Stimulated activated naive CD8-positive, alpha-beta T cell treated with anti-CD3 and anti-CD28 coated beads, Interleukin-15, Interleukin-2, amounts not matched to agents 100 U/mL and 50 U/mL, for 24 hours (primary cell): Measurements from ENCODE around the gene KANTR.

Experiments used
- ATAC-seq: fragments of 150-1000 bp; cut with Tn5 transposase; one replicate; pipeline ENCODE4 v1.10.0; 2021
- DNase-seq: peaks from one replicate; pipeline ENCODE4 v3.0.0; 2021

The KANTR gene

GRCh38 chrX:53081925-53082772 lies 11.8 kb upstream of the KANTR start, which contains the start of gene TSPYL2:
TSS of gene TSPYL2 (plus strand) at chrX:53082367. CDS start at chrX:53082499, 132 bp downstream.
- peak; percentile 90 for ATAC-seq

GRCh38 chrX:53082773-53083616 lies 10.9 kb upstream of the KANTR start:
- DNase-seq (no peak), ATAC-seq (no peak)

More at GRCh38 chrX:53081925-53082772, 11.8 kb upstream of the KANTR start, which contains the start of gene TSPYL2:
- DNase-seq = peak; percentile 93

- no peak for ATAC-seq
- DNase-seq = no peak
Measured at GRCh38 chrX:53084043-53084570, 9.8 kb upstream of the KANTR start.

GRCh38 chrX:53084863-53085262 lies 9.1 kb upstream of the KANTR start:
- DNase-seq (no peak), ATAC-seq (no peak)

GRCh38 chrX:53085661-53086229 lies 8.2 kb upstream of the KANTR start:
- ATAC-seq (no peak), DNase-seq (no peak)

GRCh38 chrX:53086464-53086863 lies 7.5 kb upstream of the KANTR start:
- DNase-seq = no peak
- ATAC-seq = no peak

GRCh38 chrX:53087388-53087831 lies 6.5 kb upstream of the KANTR start:
- DNase-seq (no peak), ATAC-seq (no peak)

GRCh38 chrX:53088136-53088974 lies 5.6 kb upstream of the KANTR start:
- ATAC-seq = peak; percentile 71
- DNase-seq = peak; percentile 76

- ATAC-seq (no peak), DNase-seq (peak; percentile 37)
Measured at GRCh38 chrX:53089224-53089842, 4.6 kb upstream of the KANTR start.

GRCh38 chrX:53089925-53090324 lies 4.0 kb upstream of the KANTR start:
- DNase-seq = no peak
- ATAC-seq = no peak

GRCh38 chrX:53091354-53091753 lies 2.6 kb upstream of the KANTR start:
- no peak for ATAC-seq
- no peak for DNase-seq

- DNase-seq (peak; percentile 78), ATAC-seq (peak; percentile 71)
Measured at GRCh38 chrX:53093177-53093655, 726 bp upstream of the KANTR start.

GRCh38 chrX:53094582-53094905 lies 602 bp downstream of the KANTR start:
- ATAC-seq (no peak), DNase-seq (no peak)

GRCh38 chrX:53095796-53096195 lies 1.9 kb downstream of the KANTR start:
- ATAC-seq (no peak), DNase-seq (no peak)

GRCh38 chrX:53114864-53115549 lies 21.1 kb downstream of the KANTR start:
- DNase-seq = no peak
- ATAC-seq = no peak

GRCh38 chrX:53115550-53115874 lies 21.6 kb downstream of the KANTR start:
- DNase-seq = no peak
- no peak for ATAC-seq

GRCh38 chrX:53116101-53116500 lies 22.2 kb downstream of the KANTR start:
- ATAC-seq (no peak), DNase-seq (no peak)

- DNase-seq = no peak
- no peak for ATAC-seq
Measured at GRCh38 chrX:53122013-53122412, 28.1 kb downstream of the KANTR start.

- DNase-seq (no peak), ATAC-seq (no peak)
Measured at GRCh38 chrX:53125506-53125905, 31.6 kb downstream of the KANTR start.

- no peak for DNase-seq
Measured at GRCh38 chrX:53126377-53126776, 32.4 kb downstream of the KANTR start.

More at GRCh38 chrX:53126377-53126776, 32.4 kb downstream of the KANTR start:
- ATAC-seq = no peak
